WI38 (cell line): Measurements from ENCODE around the gene HACD2.

Experiments
- H3K4me3 ChIP-seq: 2 replicates; pipeline ENCODE4 v1.5.1; 2011; ENCODE audit warnings: low read depth, mild to moderate bottlenecking, control low read depth, low read length
- TF ChIP-seq, protein P1 (sequence below): IDR thresholded peaks from 2 replicates; pipeline ENCODE4 v1.5.1; 2012; ENCODE audit warnings: low read depth, mild to moderate bottlenecking, control low read depth, low read length

Gene HACD2

GRCh38 chr3:123481722-123482457 is 103.0 kb downstream of the HACD2 start:
- no peak overlapping the region for H3K4me3 ChIP-seq
- TF ChIP-seq, protein P1, sequence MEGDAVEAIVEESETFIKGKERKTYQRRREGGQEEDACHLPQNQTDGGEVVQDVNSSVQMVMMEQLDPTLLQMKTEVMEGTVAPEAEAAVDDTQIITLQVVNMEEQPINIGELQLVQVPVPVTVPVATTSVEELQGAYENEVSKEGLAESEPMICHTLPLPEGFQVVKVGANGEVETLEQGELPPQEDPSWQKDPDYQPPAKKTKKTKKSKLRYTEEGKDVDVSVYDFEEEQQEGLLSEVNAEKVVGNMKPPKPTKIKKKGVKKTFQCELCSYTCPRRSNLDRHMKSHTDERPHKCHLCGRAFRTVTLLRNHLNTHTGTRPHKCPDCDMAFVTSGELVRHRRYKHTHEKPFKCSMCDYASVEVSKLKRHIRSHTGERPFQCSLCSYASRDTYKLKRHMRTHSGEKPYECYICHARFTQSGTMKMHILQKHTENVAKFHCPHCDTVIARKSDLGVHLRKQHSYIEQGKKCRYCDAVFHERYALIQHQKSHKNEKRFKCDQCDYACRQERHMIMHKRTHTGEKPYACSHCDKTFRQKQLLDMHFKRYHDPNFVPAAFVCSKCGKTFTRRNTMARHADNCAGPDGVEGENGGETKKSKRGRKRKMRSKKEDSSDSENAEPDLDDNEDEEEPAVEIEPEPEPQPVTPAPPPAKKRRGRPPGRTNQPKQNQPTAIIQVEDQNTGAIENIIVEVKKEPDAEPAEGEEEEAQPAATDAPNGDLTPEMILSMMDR = no peak

DNA sequence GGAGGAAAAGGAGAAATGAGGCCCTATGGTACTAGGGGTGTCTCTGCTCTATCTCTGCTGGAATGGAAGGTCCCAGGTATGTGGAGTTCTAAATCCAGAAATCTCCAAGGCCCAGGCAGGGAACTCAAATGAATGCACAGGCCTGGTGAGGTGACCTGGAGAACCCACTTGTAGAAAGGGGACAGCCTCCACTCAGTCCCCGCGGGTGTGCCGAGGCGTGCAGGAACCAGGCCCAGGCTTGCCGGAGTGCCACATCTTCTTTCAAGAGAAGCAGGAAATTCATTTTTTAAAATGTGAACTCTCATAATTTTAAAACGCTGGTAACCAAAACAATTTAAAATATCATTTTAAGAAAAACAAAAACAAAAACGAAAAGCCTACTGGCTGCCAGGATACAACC is 103.8 kb downstream of the HACD2 start:
- TF ChIP-seq, protein P1 = no peak
- no peak overlapping the region for H3K4me3 ChIP-seq

GRCh38 chr3:123480428-123480827 is 104.4 kb downstream of the HACD2 start:
- H3K4me3 ChIP-seq = no peak overlapping the region
- TF ChIP-seq, protein P1 = no peak

DNA sequence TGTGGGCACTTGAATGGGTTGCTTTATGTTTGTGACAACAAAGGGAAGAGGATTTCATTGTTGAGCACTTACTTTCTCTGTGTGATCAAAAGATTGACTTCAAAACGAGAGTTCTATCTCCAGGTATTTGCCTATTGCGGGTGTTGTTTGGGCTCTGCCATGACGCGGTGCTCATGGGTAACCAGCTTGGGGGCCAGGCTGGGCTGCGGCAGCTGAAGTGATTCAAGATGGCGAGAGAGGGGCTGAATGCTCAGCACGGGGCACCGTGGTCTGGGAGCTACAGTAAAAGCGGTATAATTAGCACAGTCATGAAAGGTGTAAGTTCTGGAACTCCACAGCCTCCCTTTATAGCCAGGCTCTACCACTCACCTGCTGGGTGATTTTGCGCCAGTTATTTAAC is 105.0 kb downstream of the HACD2 start:
- no peak overlapping the region for H3K4me3 ChIP-seq
- TF ChIP-seq, protein P1 = no peak

- H3K4me3 ChIP-seq = no peak overlapping the region
- TF ChIP-seq, protein P1 = no peak
Observed at GRCh38 chr3:123478314-123478713, 106.5 kb downstream of the HACD2 start.

DNA sequence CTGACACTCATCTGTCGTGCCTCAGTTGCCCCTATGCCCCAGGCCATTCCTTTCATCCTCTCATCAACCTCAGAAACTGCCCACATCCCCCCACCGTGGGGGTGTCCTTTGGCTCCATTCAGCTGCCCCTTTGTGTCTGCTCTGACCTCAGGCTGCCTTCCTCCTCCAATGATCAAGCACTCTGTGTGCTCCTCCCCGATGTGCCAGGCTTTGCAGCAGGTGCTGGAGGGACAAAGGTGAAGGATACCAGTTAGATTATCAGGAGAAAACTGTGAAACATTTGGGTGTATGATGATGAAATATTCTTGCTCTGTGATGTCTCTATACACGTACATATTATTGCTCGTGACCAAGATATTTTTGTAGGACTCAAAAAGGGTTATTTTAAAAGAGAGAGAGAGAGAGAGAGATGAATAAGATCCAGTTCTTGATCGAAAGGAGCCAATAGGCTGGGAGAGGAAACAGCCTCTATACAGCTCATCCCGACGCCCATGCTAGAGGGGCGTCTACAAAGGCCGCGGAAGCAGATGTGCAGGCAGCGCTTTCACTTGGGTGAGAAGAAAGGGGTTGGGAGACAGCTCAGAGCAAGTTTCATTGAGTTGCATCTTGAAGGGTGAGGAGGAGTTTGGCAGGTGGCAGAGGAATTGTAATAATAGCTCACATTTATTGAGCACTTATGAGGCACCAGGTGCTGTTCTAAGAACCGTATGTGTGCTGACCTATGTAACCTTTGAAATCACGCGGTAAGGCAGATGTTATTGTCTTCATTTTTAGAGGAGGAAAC is 107.7 kb downstream of the HACD2 start:
- no peak overlapping the region for H3K4me3 ChIP-seq
- TF ChIP-seq, protein P1 = no peak

- TF ChIP-seq, protein P1 = no peak
- H3K4me3 ChIP-seq = no peak overlapping the region
Observed at GRCh38 chr3:123475786-123476185, 109.1 kb downstream of the HACD2 start.
